Tibial nerve (tissue), 4 donors: ENCODE data around the gene SLC25A41.

ENCODE experiments used
- EP300 ChIP-seq, 2 donors: sonication (generic); formaldehyde crosslinking; IDR thresholded peaks; one replicate each; pipeline ENCODE4 v1.6.1; 2017; ENCODE audit warnings: antibody characterized with exemption in 2 of 2, mild to moderate bottlenecking in 1 of 2
- TF ChIP-seq, protein P1 (sequence below), 5 experiments: fragments of 200-600 bp in 3 of 5; fragments of 450-650 bp in 2 of 5; sonication (generic) in 3 of 5; IDR thresholded peaks; one replicate each; pipeline ENCODE4 v1.5.1; 2016 to 2019; ENCODE audit warnings: antibody characterized with exemption in 5 of 5, mild to moderate bottlenecking in 3 of 5, moderate library complexity in 2 of 5

DNA sequence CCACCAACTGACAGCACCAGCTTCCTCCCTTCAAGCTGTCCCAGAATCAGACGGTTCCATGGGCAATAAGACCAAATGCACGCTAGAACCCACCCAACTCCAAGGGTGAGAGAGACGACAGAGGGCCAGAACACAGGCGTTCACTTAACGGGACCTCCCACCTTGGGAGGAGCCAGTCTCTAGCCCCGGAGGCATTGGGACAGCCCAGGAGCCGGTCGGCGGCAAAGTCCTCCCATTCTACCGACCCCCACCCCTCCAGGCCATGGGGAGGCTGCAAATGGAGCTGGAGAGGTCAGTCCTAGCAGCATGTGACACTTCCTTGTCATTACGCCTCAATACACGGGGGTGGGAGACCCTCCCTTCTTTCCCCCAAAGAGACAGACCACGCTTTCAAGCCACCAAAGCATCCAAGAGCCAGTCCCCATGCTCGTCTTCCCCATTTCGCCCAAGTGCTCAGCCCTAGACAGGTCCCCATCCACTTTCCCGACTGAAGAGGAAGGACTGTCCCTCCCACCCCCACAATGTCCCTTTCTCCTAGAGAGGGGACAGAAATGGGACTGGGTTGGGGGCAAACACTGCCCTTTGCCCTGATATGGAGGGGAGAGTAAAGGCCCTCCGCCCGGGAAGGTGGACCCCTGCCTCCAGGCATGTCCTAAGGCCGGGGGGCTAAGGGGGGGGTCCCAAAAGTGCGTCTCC is 9.9 kb downstream of the SLC25A41 start:
- TF ChIP-seq, protein P1, sequence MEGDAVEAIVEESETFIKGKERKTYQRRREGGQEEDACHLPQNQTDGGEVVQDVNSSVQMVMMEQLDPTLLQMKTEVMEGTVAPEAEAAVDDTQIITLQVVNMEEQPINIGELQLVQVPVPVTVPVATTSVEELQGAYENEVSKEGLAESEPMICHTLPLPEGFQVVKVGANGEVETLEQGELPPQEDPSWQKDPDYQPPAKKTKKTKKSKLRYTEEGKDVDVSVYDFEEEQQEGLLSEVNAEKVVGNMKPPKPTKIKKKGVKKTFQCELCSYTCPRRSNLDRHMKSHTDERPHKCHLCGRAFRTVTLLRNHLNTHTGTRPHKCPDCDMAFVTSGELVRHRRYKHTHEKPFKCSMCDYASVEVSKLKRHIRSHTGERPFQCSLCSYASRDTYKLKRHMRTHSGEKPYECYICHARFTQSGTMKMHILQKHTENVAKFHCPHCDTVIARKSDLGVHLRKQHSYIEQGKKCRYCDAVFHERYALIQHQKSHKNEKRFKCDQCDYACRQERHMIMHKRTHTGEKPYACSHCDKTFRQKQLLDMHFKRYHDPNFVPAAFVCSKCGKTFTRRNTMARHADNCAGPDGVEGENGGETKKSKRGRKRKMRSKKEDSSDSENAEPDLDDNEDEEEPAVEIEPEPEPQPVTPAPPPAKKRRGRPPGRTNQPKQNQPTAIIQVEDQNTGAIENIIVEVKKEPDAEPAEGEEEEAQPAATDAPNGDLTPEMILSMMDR (IDR thresholded peaks at IDR 0.05), result no peak
- no peak for TF ChIP-seq EP300 (IDR thresholded peaks at IDR 0.05)
